ENCODE data around the gene GABPB1.

Gene GABPB1

DNA sequence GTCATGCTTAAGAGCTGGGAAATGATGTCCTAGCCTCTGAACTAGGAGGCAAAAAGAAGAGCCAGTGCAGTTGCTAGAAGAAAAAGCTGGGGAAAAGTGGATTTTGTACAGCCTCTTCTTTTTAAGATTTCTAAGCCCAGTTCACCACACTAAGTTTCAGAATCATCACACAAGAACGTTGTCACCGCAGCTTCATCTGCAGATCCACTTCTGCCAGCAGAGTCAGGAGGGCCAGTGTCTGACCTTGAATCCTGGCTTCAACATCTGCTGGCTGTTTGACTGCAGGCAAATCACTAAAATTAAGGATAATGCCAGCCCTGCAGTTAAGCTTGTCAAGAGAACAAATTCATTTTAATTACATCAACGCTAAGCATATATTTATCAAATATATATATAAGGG is 125.7 kb downstream of the GABPB1 start:
- DNase-seq (ENCODE audit: low read depth), result no peak
- TF ChIP-seq CTCF (IDR thresholded peaks at IDR 0.05; ENCODE audit: low read depth, low read length), result no peak
- no peak for TF ChIP-seq MYC (IDR thresholded peaks at IDR 0.05; ENCODE audit: low read depth, low read length)
- TF ChIP-seq POLR2A (IDR thresholded peaks at IDR 0.05; ENCODE audit: extremely low read depth, insufficient read length), result no peak
- no peak for TF ChIP-seq MAX (IDR thresholded peaks at IDR 0.05; ENCODE audit: low read depth, low read length)
- no peak overlapping the region for H3K4me3 ChIP-seq (ENCODE audit: low read depth, low read length)

DNA sequence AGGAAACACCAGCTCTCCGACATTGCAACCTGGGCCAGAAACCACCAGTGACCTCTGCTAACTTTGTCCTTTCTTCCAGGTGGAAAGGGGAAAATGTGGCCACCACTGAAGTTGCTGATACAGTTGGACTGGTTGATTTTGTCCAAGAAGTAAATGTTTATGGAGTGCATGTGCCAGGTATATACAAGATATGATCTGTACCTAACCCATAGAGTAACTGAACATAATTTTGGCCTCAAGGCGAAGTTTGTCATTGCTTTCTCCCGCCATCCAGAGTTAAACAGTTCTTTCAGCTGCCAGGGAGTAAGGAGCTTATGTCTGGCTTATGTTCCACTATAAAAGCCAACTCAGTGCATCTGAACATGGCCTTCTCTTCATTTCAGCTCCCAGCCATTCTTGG is 126.1 kb downstream of the GABPB1 start:
- TF ChIP-seq POLR2A (IDR thresholded peaks at IDR 0.05; ENCODE audit: extremely low read depth, insufficient read length), result no peak
- DNase-seq (ENCODE audit: low read depth), result no peak
- H3K4me3 ChIP-seq (ENCODE audit: low read depth, low read length), result no peak overlapping the region

- no peak overlapping the region for H3K4me3 ChIP-seq (ENCODE audit: low read depth, low read length)
- TF ChIP-seq MYC (IDR thresholded peaks at IDR 0.05; ENCODE audit: low read depth, low read length), result no peak
- TF ChIP-seq POLR2A (IDR thresholded peaks at IDR 0.05; ENCODE audit: extremely low read depth, insufficient read length), result no peak
- no peak for TF ChIP-seq MAX (IDR thresholded peaks at IDR 0.05; ENCODE audit: low read depth, low read length)
- TF ChIP-seq CTCF (IDR thresholded peaks at IDR 0.05; ENCODE audit: low read depth, low read length), result no peak
- no peak for DNase-seq (ENCODE audit: low read depth)
Observed at GRCh38 chr15:50227076-50227475, 127.9 kb downstream of the GABPB1 start.

DNA sequence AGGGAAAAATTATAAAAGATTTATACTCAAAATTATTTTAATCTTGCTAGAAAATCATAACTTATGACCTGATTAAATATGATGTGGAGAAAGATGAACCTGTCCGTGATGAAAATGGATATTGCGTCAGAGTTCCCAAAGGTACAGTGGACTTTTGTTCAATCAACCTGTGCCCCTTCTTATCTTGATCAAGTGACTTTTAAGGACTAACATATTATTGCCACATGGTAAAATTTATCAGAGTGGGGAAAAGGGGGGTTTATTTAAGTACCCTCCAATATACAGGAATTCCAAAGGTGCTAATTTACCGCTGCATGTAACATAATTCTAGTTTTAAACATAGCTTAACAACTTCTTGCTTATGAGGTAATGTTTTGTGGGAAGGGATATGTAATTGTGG is 129.1 kb downstream of the GABPB1 start:
- no peak overlapping the region for H3K4me3 ChIP-seq (ENCODE audit: low read depth, low read length)
- TF ChIP-seq POLR2A (IDR thresholded peaks at IDR 0.05; ENCODE audit: extremely low read depth, insufficient read length) (no peak), MAX (IDR thresholded peaks at IDR 0.05; ENCODE audit: low read depth, low read length) (no peak), CTCF (IDR thresholded peaks at IDR 0.05; ENCODE audit: low read depth, low read length) (no peak), MYC (IDR thresholded peaks at IDR 0.05; ENCODE audit: low read depth, low read length) (no peak)
- DNase-seq (ENCODE audit: low read depth), result no peak

Data from NB4 (cell line).